ENCODE results near the gene RPL9. TPM values are rescaled to one million over a fixed set of nuclear protein-coding genes. Genes with fewer than 3 reads are reported as not detected.

The RPL9 gene
- total and polyA plus RNA-seq, 2 experiments from 2014 or later, result 431 to 1,988 TPM

DNA sequence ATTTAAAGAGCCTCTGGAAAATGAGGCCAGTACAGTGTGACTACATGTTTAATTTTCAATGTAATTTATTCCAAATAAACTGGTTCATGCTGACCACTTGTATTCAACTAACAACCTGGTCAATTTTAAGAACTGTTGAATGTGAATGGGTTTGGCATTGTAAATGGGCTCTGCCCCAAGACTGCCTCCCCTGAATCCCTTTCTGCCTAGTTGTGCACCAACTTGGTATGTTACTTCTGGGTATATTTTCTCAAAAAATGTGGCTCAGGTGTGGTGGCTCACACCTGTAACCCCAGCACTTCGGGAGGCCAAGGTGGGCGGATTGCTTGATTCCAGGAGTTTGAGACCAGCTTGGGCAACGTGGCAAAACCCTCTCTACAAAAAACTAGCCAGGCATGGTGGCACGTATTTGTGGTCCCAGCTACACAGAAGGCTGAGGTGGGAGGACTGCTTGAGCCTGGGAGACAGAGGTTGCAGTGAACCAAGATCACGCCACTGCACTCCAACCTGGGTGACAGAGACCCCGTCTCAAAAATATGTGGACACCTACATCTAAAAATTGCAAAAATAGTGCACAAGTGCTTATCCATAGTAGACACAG is 7.2 kb downstream of the RPL9 start:
- H3K4me3 ChIP-seq, result no peak overlapping the region
- peaks cover 50% of the 10 kb centered on the region for H3K36me3 ChIP-seq
- no peaks in the 10 kb centered on the region for H3K9me3 ChIP-seq (ENCODE audit: low read depth)
- H3K27ac ChIP-seq, result no peak overlapping the region
- DNase-seq (ENCODE audit: low read depth in 1 of 2, low spot score in 1 of 2), result no peak
- H3K27me3 ChIP-seq, result no peaks in the 10 kb centered on the region
- no peaks in the 10 kb centered on the region for H3K4me1 ChIP-seq (ENCODE audit: low read depth)
- TF ChIP-seq, protein P1, sequence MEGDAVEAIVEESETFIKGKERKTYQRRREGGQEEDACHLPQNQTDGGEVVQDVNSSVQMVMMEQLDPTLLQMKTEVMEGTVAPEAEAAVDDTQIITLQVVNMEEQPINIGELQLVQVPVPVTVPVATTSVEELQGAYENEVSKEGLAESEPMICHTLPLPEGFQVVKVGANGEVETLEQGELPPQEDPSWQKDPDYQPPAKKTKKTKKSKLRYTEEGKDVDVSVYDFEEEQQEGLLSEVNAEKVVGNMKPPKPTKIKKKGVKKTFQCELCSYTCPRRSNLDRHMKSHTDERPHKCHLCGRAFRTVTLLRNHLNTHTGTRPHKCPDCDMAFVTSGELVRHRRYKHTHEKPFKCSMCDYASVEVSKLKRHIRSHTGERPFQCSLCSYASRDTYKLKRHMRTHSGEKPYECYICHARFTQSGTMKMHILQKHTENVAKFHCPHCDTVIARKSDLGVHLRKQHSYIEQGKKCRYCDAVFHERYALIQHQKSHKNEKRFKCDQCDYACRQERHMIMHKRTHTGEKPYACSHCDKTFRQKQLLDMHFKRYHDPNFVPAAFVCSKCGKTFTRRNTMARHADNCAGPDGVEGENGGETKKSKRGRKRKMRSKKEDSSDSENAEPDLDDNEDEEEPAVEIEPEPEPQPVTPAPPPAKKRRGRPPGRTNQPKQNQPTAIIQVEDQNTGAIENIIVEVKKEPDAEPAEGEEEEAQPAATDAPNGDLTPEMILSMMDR (IDR thresholded peaks at IDR 0.05; ENCODE audit: low read depth, low read length), result no peak

DNA sequence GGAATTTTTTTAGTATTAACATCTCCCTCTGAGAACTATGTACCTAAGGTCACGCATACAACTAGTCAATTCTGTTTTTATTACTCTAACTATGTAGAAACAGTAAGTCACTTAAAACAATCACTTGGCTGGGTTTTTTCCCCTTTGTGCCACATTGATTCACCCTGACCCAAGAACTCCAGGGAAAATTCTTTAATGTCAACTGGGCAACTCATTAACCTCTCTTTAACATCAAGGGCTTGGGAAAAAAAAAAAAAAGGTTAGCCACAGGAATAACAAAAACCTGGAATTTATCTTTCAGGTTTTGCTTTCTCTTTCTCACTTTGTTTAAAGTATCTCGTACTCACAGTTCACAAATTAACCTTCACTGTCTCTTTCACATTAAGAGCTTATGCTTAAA is 8.1 kb downstream of the RPL9 start:
- H3K36me3 ChIP-seq, result peaks cover 41% of the 10 kb centered on the region

DNA sequence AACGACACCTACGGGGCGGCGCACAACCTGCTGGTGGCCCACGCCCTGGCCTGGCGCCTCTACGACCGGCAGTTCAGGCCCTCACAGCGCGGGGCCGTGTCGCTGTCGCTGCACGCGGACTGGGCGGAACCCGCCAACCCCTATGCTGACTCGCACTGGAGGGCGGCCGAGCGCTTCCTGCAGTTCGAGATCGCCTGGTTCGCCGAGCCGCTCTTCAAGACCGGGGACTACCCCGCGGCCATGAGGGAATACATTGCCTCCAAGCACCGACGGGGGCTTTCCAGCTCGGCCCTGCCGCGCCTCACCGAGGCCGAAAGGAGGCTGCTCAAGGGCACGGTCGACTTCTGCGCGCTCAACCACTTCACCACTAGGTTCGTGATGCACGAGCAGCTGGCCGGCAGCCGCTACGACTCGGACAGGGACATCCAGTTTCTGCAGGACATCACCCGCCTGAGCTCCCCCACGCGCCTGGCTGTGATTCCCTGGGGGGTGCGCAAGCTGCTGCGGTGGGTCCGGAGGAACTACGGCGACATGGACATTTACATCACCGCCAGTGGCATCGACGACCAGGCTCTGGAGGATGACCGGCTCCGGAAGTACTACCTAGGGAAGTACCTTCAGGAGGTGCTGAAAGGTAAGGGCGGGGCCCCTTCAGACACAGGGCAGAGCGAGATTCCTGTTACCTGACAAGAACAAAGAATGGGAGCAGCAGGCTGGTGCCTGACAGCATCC is 11.7 kb downstream of the RPL9 start:
- no peaks in the 10 kb centered on the region for H3K9me3 ChIP-seq (ENCODE audit: low read depth)
- no peak overlapping the region for H3K27ac ChIP-seq
- DNase-seq (ENCODE audit: low read depth in 1 of 2, low spot score in 1 of 2), result peak; percentile 31 to 82
- peaks cover 6% of the 10 kb centered on the region for H3K36me3 ChIP-seq
- H3K4me3 ChIP-seq, result no peak overlapping the region
- H3K27me3 ChIP-seq, result no peaks in the 10 kb centered on the region
- TF ChIP-seq, protein P1 (IDR thresholded peaks at IDR 0.05; ENCODE audit: low read depth, low read length), result peak; percentile 53
- no peaks in the 10 kb centered on the region for H3K4me1 ChIP-seq (ENCODE audit: low read depth)

More for the DNA sequence above, 8.1 kb downstream of the RPL9 start:
- H3K9me3 ChIP-seq (ENCODE audit: low read depth), result no peaks in the 10 kb centered on the region
- H3K27ac ChIP-seq, result peak overlapping the region; percentile 11
- no peak overlapping the region for H3K4me3 ChIP-seq
- DNase-seq (ENCODE audit: low read depth in 1 of 2, low spot score in 1 of 2), result no peak
- H3K4me1 ChIP-seq (ENCODE audit: low read depth), result no peaks in the 10 kb centered on the region
- TF ChIP-seq, protein P1 (IDR thresholded peaks at IDR 0.05; ENCODE audit: low read depth, low read length), result no peak
- no peaks in the 10 kb centered on the region for H3K27me3 ChIP-seq

DNA sequence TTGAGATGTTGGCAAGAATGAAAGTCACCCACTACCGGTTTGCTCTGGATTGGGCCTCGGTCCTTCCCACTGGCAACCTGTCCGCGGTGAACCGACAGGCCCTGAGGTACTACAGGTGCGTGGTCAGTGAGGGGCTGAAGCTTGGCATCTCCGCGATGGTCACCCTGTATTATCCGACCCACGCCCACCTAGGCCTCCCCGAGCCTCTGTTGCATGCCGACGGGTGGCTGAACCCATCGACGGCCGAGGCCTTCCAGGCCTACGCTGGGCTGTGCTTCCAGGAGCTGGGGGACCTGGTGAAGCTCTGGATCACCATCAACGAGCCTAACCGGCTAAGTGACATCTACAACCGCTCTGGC is 12.3 kb downstream of the RPL9 start:
- Histone ChIP-seq H3K27ac (no peak overlapping the region), H3K4me3 (no peak overlapping the region)
- no peak for DNase-seq (ENCODE audit: low read depth in 1 of 2, low spot score in 1 of 2)

DNA sequence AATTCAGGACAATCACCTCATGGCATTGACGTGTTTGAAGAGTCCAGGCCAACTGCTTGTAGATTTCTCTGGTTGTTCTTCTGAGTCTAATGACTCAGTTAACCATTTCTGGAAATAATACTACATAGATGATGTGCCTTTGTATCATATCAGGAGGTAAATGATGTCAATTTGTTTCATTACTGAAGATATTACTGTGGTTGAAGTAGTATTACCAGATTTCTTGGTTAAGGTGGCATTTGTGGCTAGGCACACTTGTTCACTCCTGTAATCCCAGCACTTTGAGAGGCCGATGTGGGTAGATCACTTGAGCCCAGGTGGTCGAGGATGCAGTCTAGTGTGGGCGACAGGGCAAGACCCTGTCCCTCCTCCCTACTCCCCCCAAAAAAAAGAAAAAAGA is 15.7 kb downstream of the RPL9 start:
- H3K4me1 ChIP-seq (ENCODE audit: low read depth), result no peaks in the 10 kb centered on the region
- H3K9me3 ChIP-seq (ENCODE audit: low read depth), result no peaks in the 10 kb centered on the region
- TF ChIP-seq, protein P1 (IDR thresholded peaks at IDR 0.05; ENCODE audit: low read depth, low read length), result no peak

More for the DNA sequence above, 12.3 kb downstream of the RPL9 start:
- H3K36me3 ChIP-seq, result peaks cover 1% of the 10 kb centered on the region
- TF ChIP-seq, protein P1 (IDR thresholded peaks at IDR 0.05; ENCODE audit: low read depth, low read length), result no peak
- H3K4me1 ChIP-seq (ENCODE audit: low read depth), result no peaks in the 10 kb centered on the region
- H3K27me3 ChIP-seq, result no peaks in the 10 kb centered on the region
- no peaks in the 10 kb centered on the region for H3K9me3 ChIP-seq (ENCODE audit: low read depth)

More for the DNA sequence above, 15.7 kb downstream of the RPL9 start:
- peaks cover 8% of the 10 kb centered on the region for H3K27me3 ChIP-seq
- no peak overlapping the region for H3K27ac ChIP-seq
- DNase-seq (ENCODE audit: low read depth in 1 of 2, low spot score in 1 of 2), result no peak
- H3K4me3 ChIP-seq, result no peak overlapping the region
- H3K36me3 ChIP-seq, result no peaks in the 10 kb centered on the region
